ENCODE measurements around the gene TNXB.

TNXB gene

GRCh38 chr6:32147401-32148132 is 38.4 kb upstream of the TNXB start:
- no peak for TF ChIP-seq CTCF (IDR thresholded peaks at IDR 0.05)

DNA sequence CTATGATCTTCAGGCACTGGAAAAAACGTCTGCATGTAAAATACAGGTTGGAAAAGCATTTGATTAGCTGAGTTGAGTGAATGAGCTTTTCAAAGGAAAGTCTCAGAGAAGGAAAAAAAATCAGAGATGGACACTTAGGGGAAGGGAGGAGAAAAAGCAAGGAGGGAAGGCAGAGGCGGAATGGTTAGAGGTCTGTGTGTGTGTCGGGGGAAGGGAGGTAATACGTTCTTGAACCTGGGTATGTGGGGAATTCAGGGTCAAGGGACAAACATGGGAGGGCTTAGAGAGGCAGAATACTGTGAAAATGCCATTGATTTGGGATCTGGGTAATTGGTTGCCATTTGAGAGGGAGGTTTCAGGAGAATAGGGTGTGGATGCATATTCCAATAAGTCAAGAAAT is 37.5 kb upstream of the TNXB start:
- no peak for TF ChIP-seq CTCF (IDR thresholded peaks at IDR 0.05)

- TF ChIP-seq CTCF (IDR thresholded peaks at IDR 0.05): no peak
Observed at GRCh38 chr6:32146287-32146686, 37.1 kb upstream of the TNXB start.

- TF ChIP-seq CTCF (IDR thresholded peaks at IDR 0.05): no peak
Observed at GRCh38 chr6:32140420-32141046, 31.4 kb upstream of the TNXB start.

GRCh38 chr6:32139590-32139989 is 30.5 kb upstream of the TNXB start:
- TF ChIP-seq CTCF (IDR thresholded peaks at IDR 0.05): no peak

DNA sequence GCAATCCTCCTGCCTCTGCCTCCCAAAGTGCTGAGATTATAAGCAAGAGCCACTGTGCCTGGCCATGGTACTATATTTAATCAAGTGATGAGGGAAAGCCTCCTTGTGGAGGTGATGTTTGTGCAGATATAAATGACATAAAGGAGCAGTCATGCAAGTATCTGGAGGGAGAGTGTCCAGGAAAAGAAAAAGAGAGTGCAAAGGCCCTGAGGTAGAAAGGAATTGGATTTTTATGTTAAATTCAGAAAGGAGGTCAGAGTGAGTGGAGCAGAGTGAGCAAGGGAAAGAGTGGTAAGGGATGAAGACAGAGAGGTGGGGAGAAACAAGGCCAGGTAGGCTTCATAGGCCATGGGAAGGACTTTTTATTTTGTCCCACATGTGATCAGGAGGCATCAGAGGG is 28.3 kb upstream of the TNXB start:
- no peak for TF ChIP-seq CTCF (IDR thresholded peaks at IDR 0.05)

DNA sequence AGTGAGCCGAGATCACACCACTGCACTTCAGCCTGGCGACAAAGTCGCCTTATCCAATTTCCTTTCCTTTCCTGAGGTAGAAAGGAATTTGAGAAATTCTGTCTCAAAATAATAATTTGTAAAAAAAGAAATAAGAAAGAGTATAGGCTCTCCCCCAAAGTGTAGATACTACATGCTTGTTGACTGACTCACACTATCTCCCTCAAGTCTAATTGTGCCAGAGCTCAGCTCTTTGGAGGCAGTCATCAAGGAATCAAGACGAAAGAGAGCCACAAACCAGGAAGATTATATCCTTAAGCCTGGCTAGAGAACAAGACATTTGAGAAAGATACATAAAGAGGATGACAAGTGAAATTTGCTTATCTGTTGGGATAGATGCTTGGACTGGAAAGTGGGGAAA is 24.6 kb upstream of the TNXB start:
- TF ChIP-seq CTCF (IDR thresholded peaks at IDR 0.05): no peak
